ENCODE results near the gene APEX1.
"Not testable (repeated sequence)": the region's sequence is repeated elsewhere in the genome, so short reads cannot be mapped to it uniquely, and the experiment has no call there.

APEX1 gene

GRCh38 chr14:20436363-20436755 is 18.7 kb upstream of the APEX1 start:
- H3K27ac ChIP-seq = no peak overlapping the region
- no peak for TF ChIP-seq CTCF (IDR thresholded peaks at IDR 0.05)
- no peak for TF ChIP-seq ZFX (IDR thresholded peaks at IDR 0.05; ENCODE audit: borderline replicate concordance)

- TF ChIP-seq ZFX (IDR thresholded peaks at IDR 0.05; ENCODE audit: borderline replicate concordance) (no peak), CTCF (IDR thresholded peaks at IDR 0.05) (no peak)
- no peak overlapping the region for H3K27ac ChIP-seq
Observed at GRCh38 chr14:20438664-20439063, 16.4 kb upstream of the APEX1 start.

GRCh38 chr14:20440465-20440864 is 14.6 kb upstream of the APEX1 start:
- no peak overlapping the region for H3K27ac ChIP-seq
- TF ChIP-seq ZFX (IDR thresholded peaks at IDR 0.05; ENCODE audit: borderline replicate concordance) = no peak

GRCh38 chr14:20440882-20441281 is 14.1 kb upstream of the APEX1 start:
- H3K27ac ChIP-seq = no peak overlapping the region
- TF ChIP-seq ZFX (IDR thresholded peaks at IDR 0.05; ENCODE audit: borderline replicate concordance) (no peak), CTCF (IDR thresholded peaks at IDR 0.05) (no peak)

- H3K27ac ChIP-seq = no peak overlapping the region
- TF ChIP-seq CTCF (IDR thresholded peaks at IDR 0.05) (no peak), ZFX (IDR thresholded peaks at IDR 0.05; ENCODE audit: borderline replicate concordance) (no peak)
Observed at GRCh38 chr14:20441461-20441860, 13.6 kb upstream of the APEX1 start.

- H3K27ac ChIP-seq = not testable (repeated sequence)
Observed at GRCh38 chr14:20443650-20444049, 11.4 kb upstream of the APEX1 start.

GRCh38 chr14:20446889-20447288 is 8.1 kb upstream of the APEX1 start:
- no peak for TF ChIP-seq CTCF (IDR thresholded peaks at IDR 0.05)
- TF ChIP-seq ZFX (IDR thresholded peaks at IDR 0.05; ENCODE audit: borderline replicate concordance) = no peak
- no peak overlapping the region for H3K27ac ChIP-seq

- peak overlapping the region; percentile 99 for H3K27ac ChIP-seq
Observed at GRCh38 chr14:20452831-20453230, 2.2 kb upstream of the APEX1 start.

GRCh38 chr14:20455355-20456300 is 602 bp downstream of the APEX1 start:
- TF ChIP-seq ZFX (IDR thresholded peaks at IDR 0.05; ENCODE audit: borderline replicate concordance) (no peak), CTCF (IDR thresholded peaks at IDR 0.05) (no peak)
- H3K27ac ChIP-seq = peak overlapping the region; percentile 99

All from 22Rv1 (cell line).